NCI-H1048 (cell line): ENCODE data around the gene COL5A3.
A peak's percentile ranks its signal among the peaks of the same experiment; 100 is the strongest.
"Not testable (repeated sequence)": the region's sequence is repeated elsewhere in the genome, so short reads cannot be mapped to it uniquely, and the experiment has no call there.

Source experiments
- DNase-seq: peaks from one replicate; lab custom pipeline; 2025; lab: John Stamatoyannopoulos, UW

Gene COL5A3

DNA sequence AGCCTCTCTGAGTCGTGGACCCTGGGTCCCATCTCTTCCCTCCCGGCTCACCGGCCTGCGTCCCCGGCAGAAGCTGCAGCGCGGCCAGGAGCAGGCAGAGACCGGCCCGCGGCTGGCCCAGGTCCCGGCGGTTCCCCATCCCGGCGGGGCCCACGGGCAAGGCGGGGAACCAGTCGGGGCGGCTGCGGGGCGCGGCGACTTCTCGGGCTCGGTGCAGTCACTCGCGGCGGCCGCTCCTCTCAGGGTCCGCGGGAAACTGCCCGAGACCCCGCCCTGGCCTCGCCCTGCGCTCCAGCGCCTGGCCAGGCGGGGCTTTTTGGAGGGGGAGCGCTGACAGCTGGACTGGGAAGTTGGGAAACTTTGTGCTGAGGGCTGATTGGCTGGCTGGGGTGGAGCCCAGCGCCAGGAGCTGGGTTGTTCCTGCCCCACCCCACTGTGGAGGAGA lies at the start of gene COL5A3:
TSS of gene COL5A3 (minus strand) at position 258 of the 445 bp plus-strand sequence. CDS start at position 139, 119 bp downstream.
- DNase-seq = no peak

DNA sequence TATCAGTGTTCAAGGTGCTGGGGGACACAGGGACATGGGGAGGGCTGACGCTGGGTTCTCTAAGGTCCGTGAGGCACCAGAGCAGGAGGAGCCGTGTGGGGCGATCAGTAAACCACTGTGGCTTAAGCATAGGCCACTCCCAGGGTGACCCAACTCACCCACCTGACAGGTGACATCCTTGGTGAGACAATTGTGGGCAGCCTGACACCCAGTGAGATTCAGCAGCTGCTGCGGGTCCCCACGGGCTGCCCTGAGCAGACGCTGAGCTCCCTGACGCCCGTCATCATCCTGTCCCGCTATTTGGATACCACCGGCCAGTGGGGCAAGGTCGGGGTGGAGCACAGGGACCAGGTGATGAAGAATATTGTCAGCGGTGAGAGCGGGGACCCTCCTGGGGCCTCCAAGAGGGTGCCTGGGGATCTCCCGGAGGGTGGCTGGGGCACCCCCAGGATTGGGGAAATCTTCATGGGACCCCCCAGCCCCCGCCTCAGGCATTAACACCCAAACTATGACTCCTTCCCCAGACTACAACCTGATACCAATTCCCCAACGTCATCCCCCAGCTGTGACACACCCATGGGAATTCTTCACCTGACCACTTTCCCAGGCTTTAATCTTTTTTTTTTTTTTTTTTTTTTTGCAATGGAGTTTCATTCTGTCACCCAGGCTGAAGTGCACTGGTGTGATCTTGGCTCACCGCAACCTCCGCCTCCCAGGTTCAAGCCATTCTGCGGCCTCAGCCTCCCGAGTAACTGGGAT lies 42.5 kb upstream of the COL5A3 start:
- DNase-seq = no peak

DNA sequence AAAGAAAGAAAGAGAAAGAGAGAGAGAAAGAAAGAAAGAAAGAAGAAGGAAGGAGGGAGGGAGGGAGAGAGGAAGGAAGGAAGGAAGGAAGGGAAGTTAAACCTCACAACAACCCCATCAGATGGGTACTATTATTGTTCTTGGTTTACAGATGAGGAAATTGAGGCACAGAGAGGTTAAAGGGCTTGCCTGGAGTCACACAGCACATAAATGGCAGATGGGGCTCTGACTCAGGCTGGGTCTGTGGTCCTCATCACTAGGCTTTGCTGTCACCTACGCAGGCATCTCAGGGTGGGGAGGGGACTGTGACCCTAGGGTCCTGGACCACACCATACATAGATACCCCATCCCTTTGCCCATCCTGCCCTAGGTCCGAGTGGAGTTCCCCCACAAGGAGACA lies 39.3 kb upstream of the COL5A3 start:
- no peak for DNase-seq

GRCh38 chr19:10045371-10045770 lies 35.1 kb upstream of the COL5A3 start:
- DNase-seq = no peak

DNA sequence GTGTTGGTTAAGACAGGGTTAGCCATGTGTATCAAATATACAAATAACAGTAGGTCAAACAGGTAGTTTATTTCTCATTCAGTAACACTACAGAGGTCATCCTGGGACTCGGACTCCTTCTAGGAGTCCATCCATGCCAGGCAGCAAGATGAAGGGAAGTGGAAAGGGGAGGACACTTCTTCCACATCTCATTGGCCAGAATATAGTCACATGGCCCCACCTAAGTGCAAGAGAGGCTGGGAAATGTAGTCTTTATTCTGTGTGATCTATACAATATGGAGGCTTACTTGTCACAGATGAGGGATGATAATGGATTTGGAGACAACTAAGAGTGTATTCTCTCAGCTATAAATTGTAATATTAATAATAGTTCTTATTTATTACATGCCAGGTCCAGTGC lies 34.1 kb upstream of the COL5A3 start:
- DNase-seq = no peak

- no peak for DNase-seq
Measured at GRCh38 chr19:10043286-10043927, 33.1 kb upstream of the COL5A3 start.

- no peak for DNase-seq
Measured at GRCh38 chr19:10037809-10038208, 27.5 kb upstream of the COL5A3 start.

DNA sequence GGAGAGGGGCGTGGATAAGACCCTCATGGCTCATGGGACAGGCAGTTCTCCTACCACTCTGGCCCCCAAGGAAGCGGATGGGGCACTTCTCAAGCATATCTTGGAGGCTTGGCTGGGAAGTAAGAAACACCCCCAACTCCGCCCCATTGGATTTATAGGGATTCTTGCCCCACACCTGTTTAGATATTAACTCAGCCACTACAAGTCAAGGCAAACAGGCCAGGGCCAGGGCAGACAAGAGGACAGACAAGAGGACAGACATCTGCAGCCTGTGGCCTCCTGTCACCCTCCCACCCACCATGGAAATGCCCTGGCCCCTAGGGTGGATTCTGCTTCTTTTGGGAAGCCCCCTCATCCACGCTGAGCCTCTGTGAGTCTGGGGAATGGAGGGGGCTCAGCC lies 27.1 kb upstream of the COL5A3 start:
- no peak for DNase-seq

GRCh38 chr19:10036601-10037071 lies 26.3 kb upstream of the COL5A3 start:
- no peak for DNase-seq

DNA sequence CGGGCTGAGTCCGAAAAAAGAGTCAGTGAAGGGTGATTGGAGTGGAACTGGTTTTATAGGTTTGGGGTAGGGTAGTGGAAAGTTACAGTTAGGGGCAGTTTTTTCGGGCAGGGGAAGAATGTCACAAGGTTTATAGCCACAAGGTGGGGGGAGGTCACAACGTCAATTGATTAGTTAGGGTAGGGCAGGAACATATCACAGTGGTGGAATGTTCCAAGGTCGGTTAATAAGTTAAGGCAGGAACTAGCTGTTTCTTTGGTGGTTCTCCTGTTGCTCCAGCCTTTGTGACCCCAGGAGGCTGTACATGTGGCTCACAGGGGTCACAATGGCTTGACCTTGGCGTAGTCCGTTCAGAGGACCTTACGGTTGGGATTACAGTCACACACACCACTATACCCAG lies 23.3 kb upstream of the COL5A3 start:
- DNase-seq = no peak

DNA sequence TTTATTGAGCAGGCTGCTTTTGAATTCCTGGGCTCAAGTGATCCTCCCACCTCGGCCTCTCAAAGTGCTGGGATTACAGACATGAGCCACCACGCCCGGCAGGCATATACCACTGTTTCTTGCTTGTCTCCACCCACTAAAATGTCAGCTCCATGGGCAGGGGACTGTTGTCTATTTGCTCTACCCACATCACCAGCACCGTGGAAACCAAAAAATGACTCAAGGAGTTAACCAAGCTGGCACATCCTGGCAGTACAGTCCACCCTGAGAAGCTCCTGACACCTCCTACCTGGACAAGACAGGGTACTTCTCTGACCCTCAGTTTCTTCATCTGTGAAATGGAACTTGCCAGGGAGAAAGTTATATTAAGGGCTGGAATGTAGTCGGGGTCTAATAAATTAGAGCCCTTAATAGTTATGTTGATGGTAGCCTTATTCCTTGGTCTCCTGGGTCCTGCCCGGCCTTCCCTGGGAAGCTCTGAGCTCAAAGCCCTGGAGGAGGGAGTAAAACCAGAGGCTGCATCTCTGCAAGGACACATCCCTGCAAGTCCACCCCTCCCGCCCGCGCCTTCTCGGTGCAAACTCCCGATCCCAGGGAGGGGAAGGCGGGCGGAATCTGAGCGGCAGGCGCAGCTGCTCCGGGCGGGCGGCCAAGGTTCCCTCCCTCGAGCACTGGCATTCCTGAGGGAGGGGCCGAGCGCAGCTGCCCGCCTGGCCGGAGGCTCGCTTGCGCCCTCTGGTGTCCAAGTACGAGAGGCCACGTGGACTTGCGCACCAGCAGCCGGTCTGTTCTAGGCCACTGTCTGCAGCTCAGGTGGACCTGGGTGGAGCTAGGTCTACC lies 17.1 kb upstream of the COL5A3 start:
- DNase-seq = peak; percentile 75

DNA sequence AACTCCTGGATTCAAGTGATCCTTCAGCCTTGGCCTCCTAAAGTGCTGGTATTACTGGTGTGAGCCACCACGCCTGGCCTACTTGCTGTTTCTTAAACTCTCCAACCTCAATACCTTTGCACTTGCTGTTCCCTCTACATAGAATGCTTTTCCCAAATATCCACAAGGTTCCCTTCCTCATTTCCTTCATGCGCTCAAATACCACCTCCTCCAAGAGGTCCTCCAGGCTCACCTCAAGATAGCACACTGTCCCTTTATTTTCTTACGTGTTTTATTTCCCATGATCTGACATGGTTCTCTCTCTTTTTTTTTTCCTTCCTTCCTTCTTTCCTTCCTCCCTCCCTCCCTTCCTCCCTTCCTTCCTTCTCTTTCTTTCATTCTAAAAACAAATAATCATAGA lies 16.4 kb upstream of the COL5A3 start:
- DNase-seq = no peak

DNA sequence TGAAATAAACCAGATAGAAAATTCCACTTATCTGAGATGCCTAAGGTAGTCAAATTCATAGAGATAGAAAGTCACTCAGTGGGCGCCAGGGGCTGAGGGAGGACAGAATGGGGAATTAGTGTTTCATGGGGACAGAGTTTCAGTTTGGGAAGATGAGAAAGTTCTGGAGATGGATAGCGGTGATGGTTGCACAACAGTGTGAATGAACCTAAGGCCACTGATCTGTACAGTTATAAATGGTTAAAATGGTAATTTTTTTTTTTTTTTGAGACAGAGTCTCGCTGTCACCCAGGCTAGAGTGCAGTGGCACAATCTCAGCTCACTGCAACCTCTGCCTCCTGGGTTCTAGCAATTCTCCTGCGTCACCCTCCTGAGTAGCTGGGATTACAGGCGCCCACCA lies 12.8 kb upstream of the COL5A3 start:
- DNase-seq = not testable (repeated sequence)

GRCh38 chr19:10021863-10022262 lies 11.6 kb upstream of the COL5A3 start:
- DNase-seq = no peak

DNA sequence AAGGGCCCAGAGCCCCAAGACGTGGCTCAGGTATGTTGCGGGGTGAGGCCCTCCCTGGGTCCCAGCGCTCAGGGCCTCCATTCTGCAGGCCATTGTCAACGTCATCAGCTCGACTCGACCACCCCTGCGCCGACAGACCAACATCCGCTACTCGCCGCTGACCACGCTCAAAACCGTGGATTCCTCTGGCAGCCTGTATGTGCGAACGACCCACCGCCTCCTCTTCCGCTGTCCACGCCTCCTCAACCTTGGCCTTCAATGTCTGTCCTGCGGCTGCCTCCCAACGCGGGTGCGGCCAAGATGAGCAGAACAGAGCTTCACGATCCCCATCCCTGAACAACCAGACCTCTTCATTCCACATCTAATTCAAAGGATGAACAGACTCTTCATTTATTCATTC lies 11.1 kb upstream of the COL5A3 start:
- no peak for DNase-seq

DNA sequence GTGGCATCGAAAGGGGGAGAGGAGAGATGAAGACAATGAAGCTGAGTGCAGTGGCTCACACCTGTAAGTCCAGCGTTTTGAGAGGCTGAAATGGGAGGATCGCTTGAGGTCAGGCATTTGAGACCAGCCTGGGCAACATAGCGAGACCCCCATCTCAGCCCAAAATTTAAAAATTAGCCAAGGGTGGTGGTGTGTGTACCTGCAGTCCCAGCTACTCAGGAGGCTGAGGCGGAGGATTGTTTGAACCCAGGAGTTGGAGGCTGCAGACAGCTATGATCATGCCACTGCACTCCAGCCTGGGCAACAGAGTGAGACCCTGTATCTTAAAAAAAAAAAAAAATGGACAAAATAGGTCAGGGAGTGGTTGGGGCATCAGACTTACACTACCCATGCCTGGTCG lies 10.5 kb upstream of the COL5A3 start:
- no peak for DNase-seq

DNA sequence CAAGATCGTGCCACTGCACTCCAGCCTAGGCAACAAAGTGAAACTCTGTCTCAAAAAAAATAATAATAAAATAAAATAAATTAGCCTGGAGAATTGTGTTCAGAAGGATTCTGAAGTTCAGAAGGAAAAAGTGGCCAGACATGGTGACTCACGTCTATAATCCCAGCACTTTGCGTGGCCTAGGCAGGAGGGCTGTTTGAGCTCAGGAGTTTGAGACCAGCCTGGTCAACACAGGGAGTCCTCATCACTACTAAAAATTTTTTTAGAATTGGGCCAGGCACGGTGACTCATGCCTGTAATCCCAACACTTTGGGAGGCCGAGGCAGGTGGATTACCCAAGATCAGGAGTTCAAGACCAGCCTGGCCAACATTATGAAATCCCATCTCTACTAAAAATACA lies 8.9 kb upstream of the COL5A3 start:
- DNase-seq = no peak

DNA sequence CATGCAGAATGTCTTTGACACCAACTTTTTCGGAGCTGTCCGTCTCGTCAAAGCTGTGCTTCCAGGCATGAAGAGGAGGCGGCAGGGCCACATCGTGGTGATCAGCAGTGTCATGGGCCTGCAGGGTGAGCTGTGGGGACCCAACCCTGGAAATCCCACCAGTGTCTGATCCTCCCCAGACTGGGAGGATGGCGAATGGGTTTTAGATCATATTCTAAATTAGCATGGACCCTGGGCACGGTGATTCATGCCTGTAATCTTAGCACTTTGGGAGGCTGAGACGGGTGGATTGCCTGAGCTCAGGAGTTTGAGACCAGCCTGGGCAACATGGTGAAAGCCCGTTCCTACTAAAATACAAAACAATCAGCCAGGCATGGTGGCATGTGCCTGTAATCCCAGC lies 8.5 kb upstream of the COL5A3 start:
- DNase-seq = no peak

DNA sequence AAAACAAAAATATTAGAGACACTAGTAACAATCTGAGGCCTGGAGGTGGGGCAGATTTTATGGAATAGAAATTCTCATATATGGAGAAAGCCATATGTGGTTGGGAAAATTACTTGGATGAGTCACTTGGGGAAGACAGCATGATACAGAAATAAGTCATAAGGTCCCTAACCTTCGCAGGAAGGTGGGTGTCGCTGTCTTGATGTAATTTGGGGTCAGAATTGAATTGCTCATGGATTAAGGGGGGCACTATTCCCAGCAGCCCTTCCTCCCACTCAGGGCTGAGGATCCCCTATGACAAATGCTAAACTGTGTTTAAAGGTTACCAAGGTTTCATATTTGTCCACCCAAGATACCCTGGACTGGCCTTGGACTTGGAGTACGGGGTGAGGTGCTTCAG lies 8.0 kb upstream of the COL5A3 start:
- DNase-seq = no peak

GRCh38 chr19:10013834-10014618 lies 3.7 kb upstream of the COL5A3 start:
- DNase-seq = no peak

DNA sequence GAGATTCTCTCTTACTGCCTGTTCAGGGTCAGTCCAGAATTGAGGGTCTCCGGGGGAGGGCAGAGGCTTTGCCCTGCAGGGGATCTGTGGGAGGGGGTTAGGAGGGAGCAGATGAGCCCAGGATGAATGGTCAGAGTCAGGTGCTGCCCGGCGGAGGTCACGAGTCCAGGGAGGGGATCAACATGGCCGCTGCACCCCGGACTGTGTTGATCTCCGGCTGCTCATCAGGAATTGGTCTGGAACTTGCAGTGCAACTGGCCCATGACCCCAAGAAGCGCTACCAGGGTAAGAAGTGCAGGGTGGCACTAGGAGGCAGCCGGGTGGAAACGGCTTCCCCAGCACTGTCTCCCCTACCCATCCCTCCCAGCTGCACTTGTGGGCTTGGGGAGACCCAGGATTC lies 3.0 kb upstream of the COL5A3 start, which contains the start of gene RDH8:
TSS of gene RDH8 (plus strand) at position 168 of the 400 bp plus-strand sequence. CDS start at position 183, 15 bp downstream.
- DNase-seq = no peak

GRCh38 chr19:10011974-10012373 lies 1.7 kb upstream of the COL5A3 start:
- DNase-seq = no peak
